ENCODE measurements around the gene GYPC. TPM values are rescaled to one million over a fixed set of nuclear protein-coding genes. Genes with fewer than 3 reads are reported as not detected.

GYPC gene
- total RNA-seq, 1 donor from 2014 or later, result 0.26 TPM

- DNase-seq (ENCODE audit: low read depth, low spot score), result no peak
These were observed 73.9 kb downstream of the GYPC start for GRCh38 chr2:126729896-126730295.

- DNase-seq (ENCODE audit: low read depth, low spot score), result no peak
These were observed 74.7 kb downstream of the GYPC start for GRCh38 chr2:126730655-126731054.

GRCh38 chr2:126731353-126731752, 75.4 kb downstream of the GYPC start:
- no peak for DNase-seq (ENCODE audit: low read depth, low spot score)

- no peak for DNase-seq (ENCODE audit: low read depth, low spot score)
These were observed 76.8 kb downstream of the GYPC start for GRCh38 chr2:126732682-126733245.

- DNase-seq (ENCODE audit: low read depth, low spot score), result no peak
These were observed 77.8 kb downstream of the GYPC start for GRCh38 chr2:126733795-126734194.

GRCh38 chr2:126736133-126736874, 80.3 kb downstream of the GYPC start:
- DNase-seq (ENCODE audit: low read depth, low spot score), result no peak

GRCh38 chr2:126739141-126739540, 83.2 kb downstream of the GYPC start:
- DNase-seq (ENCODE audit: low read depth, low spot score), result no peak

- DNase-seq (ENCODE audit: low read depth, low spot score), result no peak
These were observed 88.7 kb downstream of the GYPC start for GRCh38 chr2:126744640-126745039.

Other genes starting within 250 kb of the GYPC start
- not detected in 2 replicates for gene TEX51, start 242.7 kb downstream of the GYPC start, total RNA-seq

All from pulmonary artery endothelial cell (primary cell).